HEK293T (cell line): Measurements from ENCODE around the gene CACYBP.

Source experiments
- CTCF ChIA-PET: fragments of 350-600 bp; formaldehyde crosslinking; extraction: SDS; loops from one replicate; lab custom pipeline; 2021; ENCODE audit warnings: antibody characterized with exemption, inconsistent platforms; lab: Yijun Ruan, JAX
- POLR2A ChIA-PET: fragments of 350-600 bp; formaldehyde crosslinking; extraction: SDS; loops from one replicate; lab custom pipeline; 2020; ENCODE audit warnings: antibody characterized with exemption, inconsistent platforms; lab: Yijun Ruan, JAX
- DNase-seq: peaks from one replicate; pipeline ENCODE4 v3.0.0; 2012; ENCODE audit warnings: mixed read lengths; ENCODE audit errors: extremely low spot score
- ARNT ChIP-seq: fragments of 450-650 bp; IDR thresholded peaks from 2 replicates; pipeline ENCODE4 v1.6.1; 2017; ENCODE audit warnings: mild to moderate bottlenecking
- BHLHE40 ChIP-seq: fragments of 450-650 bp; IDR thresholded peaks from 2 replicates; pipeline ENCODE4 v1.6.1; 2016; ENCODE audit warnings: mild to moderate bottlenecking, moderate library complexity, borderline replicate concordance
- CTBP1 ChIP-seq: fragments of 450-650 bp; IDR thresholded peaks from 2 replicates; pipeline ENCODE4 v1.6.1; 2016; ENCODE audit warnings: borderline replicate concordance
- ELF4 ChIP-seq: fragments of 450-650 bp; IDR thresholded peaks from 2 replicates; pipeline ENCODE4 v1.6.1; 2017; ENCODE audit warnings: antibody characterized with exemption
- FOXA1 ChIP-seq: fragments of 450-650 bp; IDR thresholded peaks from 2 replicates; pipeline ENCODE4 v1.6.1; 2016; ENCODE audit warnings: mild to moderate bottlenecking
- FOXK2 ChIP-seq: fragments of 450-650 bp; IDR thresholded peaks from 2 replicates; pipeline ENCODE4 v1.6.1; 2016; ENCODE audit warnings: mild to moderate bottlenecking
- FOXM1 ChIP-seq: fragments of 450-650 bp; IDR thresholded peaks from 2 replicates; pipeline ENCODE4 v1.6.1; 2017; ENCODE audit warnings: mild to moderate bottlenecking, borderline replicate concordance
- HDGF ChIP-seq: fragments of 450-650 bp; IDR thresholded peaks from 2 replicates; pipeline ENCODE4 v1.6.1; 2017; ENCODE audit warnings: antibody characterized with exemption, borderline replicate concordance
- L3MBTL2 ChIP-seq: fragments of 450-650 bp; conservative IDR thresholded peaks from 2 replicates; pipeline ENCODE4 v1.6.1; 2016; ENCODE audit warnings: mild to moderate bottlenecking
- LEF1 ChIP-seq: fragments of 450-650 bp; IDR thresholded peaks from 2 replicates; pipeline ENCODE4 v1.6.1; 2017; ENCODE audit warnings: mild to moderate bottlenecking, borderline replicate concordance
- NFRKB ChIP-seq: fragments of 450-650 bp; IDR thresholded peaks from 2 replicates; pipeline ENCODE4 v1.6.1; 2016; ENCODE audit warnings: mild to moderate bottlenecking, moderate library complexity
- PKNOX1 ChIP-seq: fragments of 450-650 bp; IDR thresholded peaks from 2 replicates; pipeline ENCODE4 v1.6.1; 2016
- SP1 ChIP-seq: fragments of 450-650 bp; IDR thresholded peaks from 2 replicates; pipeline ENCODE4 v1.6.1; 2017
- SUZ12 ChIP-seq: fragments of 450-650 bp; IDR thresholded peaks from 2 replicates; pipeline ENCODE4 v1.6.1; 2016; ENCODE audit warnings: mild to moderate bottlenecking
- TARDBP ChIP-seq: fragments of 450-650 bp; IDR thresholded peaks from 2 replicates; pipeline ENCODE4 v1.6.1; 2016
- ZNF384 ChIP-seq: fragments of 450-650 bp; IDR thresholded peaks from 2 replicates; pipeline ENCODE4 v1.6.1; 2016

The CACYBP gene

GRCh38 chr1:175005085-175005783, 5.5 kb downstream of the CACYBP start:
- no peak for DNase-seq
- ChIA-PET CTCF (no interaction called here), POLR2A (interaction anchor here (0.5 kb wide), 1 partner anchor 436 kb away, joined by 3 read pairs; no protein-coding TSS in a partner anchor)
- TF ChIP-seq PKNOX1 (no peak), ZNF384 (no peak), FOXM1 (no peak), FOXK2 (no peak), SP1 (no peak), NFRKB (no peak), BHLHE40 (no peak), SUZ12 (no peak), HDGF (no peak), ARNT (no peak), LEF1 (no peak), TARDBP (no peak), L3MBTL2 (no peak), CTBP1 (no peak), ELF4 (no peak)

GRCh38 chr1:175009532-175009931, 9.8 kb downstream of the CACYBP start:
- no peak for DNase-seq
- ChIA-PET CTCF (no interaction called here), POLR2A (interaction anchor here (0.7 kb wide), 2 partner anchors 10 to 14 kb away, joined by 3 to 5 read pairs; partner anchors contain the start of genes CACYBP and MRPS14)
- TF ChIP-seq TARDBP (no peak), FOXA1 (no peak), ARNT (no peak), LEF1 (no peak), L3MBTL2 (no peak), FOXM1 (no peak), PKNOX1 (no peak), FOXK2 (no peak), HDGF (no peak), SUZ12 (no peak), NFRKB (no peak), ZNF384 (no peak), SP1 (no peak)

GRCh38 chr1:175013445-175013844, 13.7 kb downstream of the CACYBP start:
- CTCF ChIA-PET = no interaction called here
- no peak for DNase-seq
- no peak for TF ChIP-seq HDGF
- TF ChIP-seq FOXM1 = no peak
- TF ChIP-seq ARNT = no peak
- TF ChIP-seq ELF4 = no peak
- no peak for TF ChIP-seq TARDBP
- TF ChIP-seq SUZ12 = no peak
- TF ChIP-seq FOXK2 = no peak
- no peak for TF ChIP-seq NFRKB
- TF ChIP-seq BHLHE40 = no peak
- TF ChIP-seq LEF1 = no peak
- no peak for TF ChIP-seq ZNF384
- no peak for TF ChIP-seq FOXA1
- TF ChIP-seq PKNOX1 = no peak
- no peak for TF ChIP-seq SP1
- POLR2A ChIA-PET = no interaction called here

GRCh38 chr1:175015243-175015642, 15.5 kb downstream of the CACYBP start:
- ChIA-PET POLR2A (no interaction called here), CTCF (interaction anchor here (0.8 kb wide), 1 partner anchor 14 kb away, joined by 3 read pairs; no protein-coding TSS in a partner anchor)
- TF ChIP-seq FOXA1 (no peak), FOXM1 (no peak), PKNOX1 (no peak), ZNF384 (no peak), L3MBTL2 (no peak), HDGF (no peak), SUZ12 (no peak), CTBP1 (no peak), FOXK2 (no peak), NFRKB (no peak), BHLHE40 (no peak), SP1 (no peak), ARNT (no peak), ELF4 (no peak), TARDBP (no peak), LEF1 (no peak)
- no peak for DNase-seq

GRCh38 chr1:175019524-175019923, 19.8 kb downstream of the CACYBP start:
- TF ChIP-seq ARNT (no peak), LEF1 (no peak), SUZ12 (no peak), BHLHE40 (no peak), FOXK2 (no peak), SP1 (no peak), FOXA1 (no peak), ZNF384 (no peak), TARDBP (no peak), ELF4 (no peak), PKNOX1 (no peak), L3MBTL2 (no peak)
- CTCF ChIA-PET = no interaction called here
- POLR2A ChIA-PET = interaction anchor here (1.9 kb wide), 1 partner anchor 20 kb away, joined by 8 read pairs; the partner anchor contains the start of gene CACYBP
- no peak for DNase-seq
